Brain microvascular endothelial cell (primary cell): ENCODE measurements around the gene WDR48.

Experiments
- DNase-seq: peaks from one replicate; pipeline ENCODE4 v3.0.0-alpha.2; 2020
- H3K27ac ChIP-seq: fragments of 250-450 bp; sonication (Bioruptor Pico); 2 replicates; pipeline ENCODE4 v1.5.1; 2020; ENCODE audit warnings: mild to moderate bottlenecking, moderate library complexity
- H3K27me3 ChIP-seq: fragments of 250-450 bp; sonication (Bioruptor Pico); replicated peaks from 2 replicates; pipeline ENCODE4 v1.5.1; 2020; ENCODE audit warnings: mild to moderate bottlenecking
- H3K36me3 ChIP-seq: fragments of 250-450 bp; sonication (Bioruptor Pico); replicated peaks from 2 replicates; pipeline ENCODE4 v1.5.1; 2020; ENCODE audit warnings: mild to moderate bottlenecking
- H3K4me3 ChIP-seq: 2 replicates; pipeline ENCODE4 v1.5.1; 2011; ENCODE audit warnings: low read depth, mild to moderate bottlenecking, control low read depth, low read length, moderate library complexity
- in situ Hi-C: cut with HindIII; loops from 2 replicates; pipeline ENCODE4 v1.10.0; 2017; ENCODE audit warnings: low sequenced_read_pairs, low pct_ligation_motif_present
- TF ChIP-seq, protein P1 (sequence below): IDR thresholded peaks from 2 replicates; pipeline ENCODE4 v1.5.1; 2011; ENCODE audit warnings: low read depth, mild to moderate bottlenecking, moderate library complexity, low read length, control low read depth, inconsistent platforms; ENCODE audit errors: missing control alignments

WDR48 gene

DNA sequence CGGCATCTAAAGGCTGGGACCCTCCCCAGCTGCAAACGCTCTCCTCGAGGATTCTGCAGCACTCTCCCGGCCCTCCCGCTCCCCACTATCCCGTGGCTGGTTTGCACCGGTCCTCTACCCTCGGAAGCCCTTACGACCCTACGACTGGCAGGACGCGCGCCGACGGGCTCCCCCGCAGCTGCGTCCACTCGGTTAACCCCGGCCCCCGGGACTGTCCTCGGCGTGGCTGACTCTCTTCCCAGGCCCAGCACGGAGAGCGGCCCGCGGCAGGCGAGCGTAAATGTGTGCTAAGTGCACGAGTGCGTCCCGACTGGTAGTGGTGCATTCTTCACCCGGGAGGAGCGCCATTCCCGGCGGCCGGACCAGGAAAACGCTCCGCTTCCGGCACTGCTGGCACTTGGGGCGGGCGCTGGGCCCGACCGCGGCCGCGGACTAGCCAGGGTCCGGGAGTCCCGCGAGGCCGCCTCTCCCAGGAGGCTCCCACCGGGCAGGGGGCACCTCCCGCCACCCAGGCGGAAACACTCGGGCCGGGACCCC lies 55.1 kb downstream of the WDR48 start:
- peak overlapping the region; percentile 91 for H3K27ac ChIP-seq
- peak; percentile 34 for DNase-seq
- TF ChIP-seq, protein P1, sequence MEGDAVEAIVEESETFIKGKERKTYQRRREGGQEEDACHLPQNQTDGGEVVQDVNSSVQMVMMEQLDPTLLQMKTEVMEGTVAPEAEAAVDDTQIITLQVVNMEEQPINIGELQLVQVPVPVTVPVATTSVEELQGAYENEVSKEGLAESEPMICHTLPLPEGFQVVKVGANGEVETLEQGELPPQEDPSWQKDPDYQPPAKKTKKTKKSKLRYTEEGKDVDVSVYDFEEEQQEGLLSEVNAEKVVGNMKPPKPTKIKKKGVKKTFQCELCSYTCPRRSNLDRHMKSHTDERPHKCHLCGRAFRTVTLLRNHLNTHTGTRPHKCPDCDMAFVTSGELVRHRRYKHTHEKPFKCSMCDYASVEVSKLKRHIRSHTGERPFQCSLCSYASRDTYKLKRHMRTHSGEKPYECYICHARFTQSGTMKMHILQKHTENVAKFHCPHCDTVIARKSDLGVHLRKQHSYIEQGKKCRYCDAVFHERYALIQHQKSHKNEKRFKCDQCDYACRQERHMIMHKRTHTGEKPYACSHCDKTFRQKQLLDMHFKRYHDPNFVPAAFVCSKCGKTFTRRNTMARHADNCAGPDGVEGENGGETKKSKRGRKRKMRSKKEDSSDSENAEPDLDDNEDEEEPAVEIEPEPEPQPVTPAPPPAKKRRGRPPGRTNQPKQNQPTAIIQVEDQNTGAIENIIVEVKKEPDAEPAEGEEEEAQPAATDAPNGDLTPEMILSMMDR = no peak
- H3K4me3 ChIP-seq = peak overlapping the region; percentile 88
- H3K36me3 ChIP-seq = peaks cover 7% of the 10 kb centered on the region
- H3K27me3 ChIP-seq = no peaks in the 10 kb centered on the region
- in situ Hi-C loops = loop anchor here (25.0 kb wide), 1 partner anchor 180 kb away; the partner anchor contains the start of gene CX3CR1

DNA sequence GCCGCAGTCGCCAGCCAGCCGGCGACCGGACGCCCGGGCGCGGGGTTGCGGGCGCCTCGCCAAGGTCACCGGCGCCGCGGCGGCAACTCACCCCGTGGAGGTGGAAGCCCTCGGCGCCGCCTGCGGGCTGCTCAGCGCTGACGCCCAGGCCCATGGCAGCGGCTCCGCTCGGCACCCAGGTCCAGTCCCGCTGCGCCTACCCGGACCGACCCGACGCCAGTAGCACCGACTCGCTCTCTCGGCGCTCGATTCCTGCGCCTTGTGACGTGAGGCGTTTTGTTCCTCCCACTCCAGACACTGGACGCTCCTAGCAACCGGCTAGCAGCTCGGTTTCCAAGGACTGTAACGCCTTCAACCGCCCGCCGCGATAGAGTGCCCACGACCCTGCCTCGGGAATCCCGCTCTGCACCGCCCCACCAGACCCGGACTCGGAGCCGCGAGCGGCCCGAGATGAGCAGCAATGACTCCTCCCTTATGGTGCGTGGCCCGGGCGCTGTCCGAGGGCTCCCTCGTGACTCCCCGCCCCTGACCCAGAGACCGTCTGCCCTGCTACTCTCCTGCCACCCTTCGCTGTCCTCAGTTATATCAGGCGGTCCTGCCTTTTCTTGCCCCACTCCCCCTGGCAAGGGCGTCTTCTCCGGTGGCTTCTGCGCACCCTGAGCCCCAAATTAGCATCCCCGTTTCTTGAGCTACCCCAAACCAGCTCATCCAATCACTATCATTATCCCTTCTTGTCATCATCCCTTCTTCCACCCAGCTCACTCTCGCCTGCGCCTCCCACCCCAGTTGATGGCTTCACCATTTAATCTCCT lies 55.8 kb downstream of the WDR48 start, which contains the start of the genes GORASP1 and TTC21A:
GORASP1 (minus strand) TSS at position 240 of the 812 bp plus-strand sequence; CDS start at position 154, 86 bp downstream.
TTC21A (plus strand) TSS at position 293 of the 812 bp plus-strand sequence; CDS start at position 451, 158 bp downstream.
- H3K27ac ChIP-seq = peak within 1 kb of the TSS; percentile 91
- peak within 1 kb of the TSS; percentile 88 for H3K4me3 ChIP-seq
- in situ Hi-C loops = loop anchor here (25.0 kb wide), 1 partner anchor 180 kb away; the partner anchor contains the start of gene CX3CR1
- H3K27me3 ChIP-seq = no peaks in the 10 kb centered on the region
- peaks cover 3% of the 10 kb centered on the region for H3K36me3 ChIP-seq
- DNase-seq = peak; percentile 89
- TF ChIP-seq, protein P1 = no peak

DNA sequence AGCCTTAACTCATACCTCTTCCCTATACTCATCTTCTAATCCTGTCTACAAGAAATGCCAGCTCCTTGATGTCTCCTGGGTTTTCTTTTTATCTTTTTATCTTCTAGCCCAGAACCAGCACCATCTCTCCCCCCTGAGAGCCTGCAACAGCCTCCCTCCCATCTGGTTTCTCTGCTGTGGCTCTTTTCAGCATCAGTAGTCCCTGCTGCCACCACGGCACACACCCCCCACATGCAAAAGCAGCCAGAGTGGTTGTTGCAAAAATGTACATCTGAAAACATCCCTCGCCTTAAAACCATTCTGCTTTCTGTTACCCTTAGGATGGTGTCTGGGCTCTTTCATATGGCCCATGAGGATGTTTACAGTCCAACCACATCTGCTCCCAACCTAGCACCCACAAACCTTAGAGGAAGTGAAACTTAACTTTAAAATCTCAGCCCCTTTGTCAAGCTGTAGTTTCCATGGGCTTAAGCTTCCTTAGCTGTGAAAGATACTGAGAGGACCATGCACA lies 56.4 kb downstream of the WDR48 start:
- TF ChIP-seq, protein P1 = no peak
- no peak overlapping the region for H3K27ac ChIP-seq
- peaks cover 3% of the 10 kb centered on the region for H3K36me3 ChIP-seq
- no peaks in the 10 kb centered on the region for H3K27me3 ChIP-seq
- in situ Hi-C loops = loop anchor here (25.0 kb wide), 1 partner anchor 179 kb away; the partner anchor contains the start of gene CX3CR1
- H3K4me3 ChIP-seq = peak overlapping the region; percentile 88
- no peak for DNase-seq

DNA sequence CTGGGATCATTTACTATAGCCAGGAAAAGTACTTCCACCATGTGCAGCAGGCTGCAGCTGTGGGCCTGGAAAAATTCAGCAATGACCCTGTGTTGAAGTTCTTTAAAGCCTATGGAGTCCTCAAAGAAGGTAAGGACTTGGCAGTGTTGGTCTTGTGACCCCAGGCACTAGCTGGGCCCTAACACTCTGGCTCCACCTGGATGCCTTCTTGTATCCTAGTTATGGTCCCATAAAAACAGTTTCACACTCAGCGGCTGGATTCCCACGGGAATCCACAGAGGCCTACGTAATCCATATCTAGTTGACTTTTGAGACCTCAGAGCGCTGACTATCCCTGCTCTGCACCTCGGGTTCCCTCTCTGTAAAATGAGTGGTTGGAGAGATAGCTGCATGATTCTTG lies 57.3 kb downstream of the WDR48 start:
- peaks cover 3% of the 10 kb centered on the region for H3K36me3 ChIP-seq
- in situ Hi-C loops = loop anchor here (25.0 kb wide), 1 partner anchor 178 kb away; the partner anchor contains the start of gene CX3CR1

DNA sequence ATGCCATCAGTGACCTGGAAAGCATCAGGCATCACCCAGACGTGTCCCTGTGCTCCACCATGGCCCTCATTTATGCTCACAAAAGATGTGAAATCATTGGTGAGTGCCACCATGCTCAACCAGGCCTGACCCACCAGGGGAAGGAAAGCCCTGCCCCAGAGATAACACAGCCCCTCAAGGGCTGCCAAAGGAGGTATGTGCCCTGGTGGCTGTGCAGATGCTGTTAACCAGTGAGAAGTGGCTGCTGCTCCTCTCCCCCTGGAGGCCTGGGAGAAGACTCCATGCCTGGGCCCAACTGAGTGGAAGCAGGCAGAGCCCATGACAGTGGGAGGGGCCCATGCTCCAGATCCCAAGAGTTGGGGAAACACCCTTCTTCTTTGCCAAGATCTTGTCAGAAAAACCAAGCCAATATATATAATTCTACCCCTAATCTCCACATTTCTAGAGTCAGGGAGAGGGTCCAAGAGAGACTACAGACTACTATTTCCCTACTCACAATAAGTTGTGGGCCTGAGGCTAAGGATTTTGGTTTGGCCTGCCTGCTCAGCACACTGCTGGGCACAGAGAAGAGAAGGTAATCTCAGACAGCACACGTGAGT lies 58.3 kb downstream of the WDR48 start:
- Histone ChIP-seq H3K27ac (no peak overlapping the region), H3K27me3 (no peaks in the 10 kb centered on the region), H3K36me3 (peaks cover 3% of the 10 kb centered on the region), H3K4me3 (no peak overlapping the region)
- in situ Hi-C loops = loop anchor here (25.0 kb wide), 1 partner anchor 177 kb away; the partner anchor contains the start of gene CX3CR1
- TF ChIP-seq, protein P1 = peak; percentile 19
- DNase-seq = no peak

More for the DNA sequence above, 57.3 kb downstream of the WDR48 start:
- no peaks in the 10 kb centered on the region for H3K27me3 ChIP-seq
- H3K27ac ChIP-seq = no peak overlapping the region
- no peak for DNase-seq
- TF ChIP-seq, protein P1 = no peak
- no peak overlapping the region for H3K4me3 ChIP-seq
